IMR-90 (cell line): Measurements from ENCODE around the gene OR4C12.

Source experiments
- CEBPB ChIP-seq: IDR thresholded peaks from 2 replicates; pipeline ENCODE4 v1.6.1; 2012; ENCODE audit warnings: low read depth, low read length, improper control_type of control experiment
- POLR2A ChIP-seq: IDR thresholded peaks from 2 replicates; pipeline ENCODE4 v1.6.1; 2012; ENCODE audit warnings: mild to moderate bottlenecking, low read depth, low read length
- TF ChIP-seq, protein P1 (sequence below): conservative IDR thresholded peaks from 2 replicates; pipeline ENCODE4 v1.5.1; 2012; ENCODE audit warnings: mild to moderate bottlenecking, low read depth, low read length, improper control_type of control experiment

DNA sequence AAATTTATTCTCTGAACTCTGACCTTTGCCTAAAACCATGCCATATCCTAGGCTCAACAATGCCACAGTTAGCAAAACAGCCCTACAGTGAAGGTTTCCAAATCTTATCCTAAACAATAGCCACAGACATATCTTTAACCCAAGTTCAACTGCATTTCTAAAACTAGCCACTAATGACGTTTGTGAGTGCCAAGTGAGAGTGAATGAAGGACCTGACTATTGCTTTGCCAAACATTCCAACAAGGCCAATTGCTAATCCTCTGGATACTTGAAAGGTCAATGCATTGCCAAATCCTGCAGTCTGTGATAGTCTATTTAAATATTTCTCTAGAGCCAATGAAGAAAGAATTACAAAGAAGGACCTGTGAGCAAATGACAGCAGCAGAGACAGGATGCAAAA lies 47.9 kb upstream of the OR4C12 start:
- TF ChIP-seq, protein P1, sequence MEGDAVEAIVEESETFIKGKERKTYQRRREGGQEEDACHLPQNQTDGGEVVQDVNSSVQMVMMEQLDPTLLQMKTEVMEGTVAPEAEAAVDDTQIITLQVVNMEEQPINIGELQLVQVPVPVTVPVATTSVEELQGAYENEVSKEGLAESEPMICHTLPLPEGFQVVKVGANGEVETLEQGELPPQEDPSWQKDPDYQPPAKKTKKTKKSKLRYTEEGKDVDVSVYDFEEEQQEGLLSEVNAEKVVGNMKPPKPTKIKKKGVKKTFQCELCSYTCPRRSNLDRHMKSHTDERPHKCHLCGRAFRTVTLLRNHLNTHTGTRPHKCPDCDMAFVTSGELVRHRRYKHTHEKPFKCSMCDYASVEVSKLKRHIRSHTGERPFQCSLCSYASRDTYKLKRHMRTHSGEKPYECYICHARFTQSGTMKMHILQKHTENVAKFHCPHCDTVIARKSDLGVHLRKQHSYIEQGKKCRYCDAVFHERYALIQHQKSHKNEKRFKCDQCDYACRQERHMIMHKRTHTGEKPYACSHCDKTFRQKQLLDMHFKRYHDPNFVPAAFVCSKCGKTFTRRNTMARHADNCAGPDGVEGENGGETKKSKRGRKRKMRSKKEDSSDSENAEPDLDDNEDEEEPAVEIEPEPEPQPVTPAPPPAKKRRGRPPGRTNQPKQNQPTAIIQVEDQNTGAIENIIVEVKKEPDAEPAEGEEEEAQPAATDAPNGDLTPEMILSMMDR: no peak
- TF ChIP-seq POLR2A (no peak), CEBPB (no peak)
